Colonic mucosa (tissue), 4 donors: ENCODE data around the gene PSTPIP1. TPM values are rescaled to one million over a fixed set of nuclear protein-coding genes. Genes with fewer than 3 reads are reported as not detected.
"Not testable (repeated sequence)": the region's sequence is repeated elsewhere in the genome, so short reads cannot be mapped to it uniquely, and the experiment has no call there.

Source experiments
- DNase-seq: peaks from one replicate; pipeline ENCODE4 v3.0.0-alpha.2; 2020
- H3K27ac ChIP-seq: fragments of 200-600 bp; one replicate; pipeline ENCODE4 v1.8.0; 2021
- H3K27me3 ChIP-seq: fragments of 200-600 bp; one replicate; pipeline ENCODE4 v1.8.0; 2021
- H3K36me3 ChIP-seq: fragments of 200-600 bp; one replicate; pipeline ENCODE4 v1.8.0; 2021
- H3K4me1 ChIP-seq: fragments of 200-600 bp; one replicate; pipeline ENCODE4 v1.8.0; 2021; ENCODE audit warnings: mild to moderate bottlenecking
- H3K4me3 ChIP-seq: fragments of 200-600 bp; one replicate; pipeline ENCODE4 v1.8.0; 2021
- H3K9ac ChIP-seq, 2 donors: one replicate each; pipeline ENCODE4 v1.7.0; 2013; ENCODE audit warnings: control low read depth in 2 of 2, low read depth in 2 of 2, low read length in 2 of 2
- H3K9me3 ChIP-seq: fragments of 200-600 bp; one replicate; pipeline ENCODE4 v1.8.0; 2021
- intact Hi-C: fragments of 100-400 bp; cut with DNase I; formaldehyde crosslinking; loops from one replicate; pipeline ENCODE4 v1.14.1; 2022
- total RNA-seq, 2 donors: library from RNA; stranded (reverse); fragmentation: NEBNext Ultra II Directional in 1 of 2; extraction: Animal tissue kit (Norgen Biotek cat#: 25700) in 1 of 2; gene quantifications; one replicate each; pipeline ENCODE4 v1.2.1, GENCODE V29; 2021
- TF ChIP-seq, protein P1 (sequence below): fragments of 200-600 bp; IDR thresholded peaks from one replicate; pipeline ENCODE4 v1.8.0; 2022; ENCODE audit warnings: antibody characterized with exemption, mild to moderate bottlenecking
- donor health status: healthy.
- donor health status: DM: no; HTN: no; CAD: no.
- donor health status: DM: no; HTN: no; CAD: no.

The PSTPIP1 gene
- total RNA-seq, 2 donors from 2014 or later, result 3.7 to 4.2 TPM

DNA sequence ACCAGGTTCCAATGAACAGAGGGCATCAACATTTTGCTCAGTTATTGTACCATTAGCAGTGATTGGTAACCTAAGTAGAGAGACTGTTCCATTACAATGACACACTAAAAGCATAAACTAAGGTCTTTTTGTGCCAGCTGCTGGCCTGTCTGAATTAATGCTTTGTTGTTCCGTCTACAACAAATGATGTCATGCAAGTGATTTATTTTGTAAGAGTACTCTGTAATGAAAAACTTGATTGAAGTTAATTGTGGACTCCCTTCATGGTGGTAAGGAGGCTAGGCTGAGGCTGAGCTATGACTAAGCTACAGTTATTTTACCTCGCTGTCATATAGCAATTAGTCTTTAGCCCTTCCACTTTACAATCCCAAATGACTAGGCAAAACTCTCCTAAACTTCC, 40.2 kb upstream of the PSTPIP1 start:
- Histone ChIP-seq H3K9me3 (no peaks in the 10 kb centered on the region), H3K4me1 (no peaks in the 10 kb centered on the region), H3K36me3 (no peaks in the 10 kb centered on the region), H3K9ac (no peak overlapping the region), H3K27ac (no peak overlapping the region), H3K27me3 (no peaks in the 10 kb centered on the region), H3K4me3 (no peak overlapping the region)
- TF ChIP-seq, protein P1, sequence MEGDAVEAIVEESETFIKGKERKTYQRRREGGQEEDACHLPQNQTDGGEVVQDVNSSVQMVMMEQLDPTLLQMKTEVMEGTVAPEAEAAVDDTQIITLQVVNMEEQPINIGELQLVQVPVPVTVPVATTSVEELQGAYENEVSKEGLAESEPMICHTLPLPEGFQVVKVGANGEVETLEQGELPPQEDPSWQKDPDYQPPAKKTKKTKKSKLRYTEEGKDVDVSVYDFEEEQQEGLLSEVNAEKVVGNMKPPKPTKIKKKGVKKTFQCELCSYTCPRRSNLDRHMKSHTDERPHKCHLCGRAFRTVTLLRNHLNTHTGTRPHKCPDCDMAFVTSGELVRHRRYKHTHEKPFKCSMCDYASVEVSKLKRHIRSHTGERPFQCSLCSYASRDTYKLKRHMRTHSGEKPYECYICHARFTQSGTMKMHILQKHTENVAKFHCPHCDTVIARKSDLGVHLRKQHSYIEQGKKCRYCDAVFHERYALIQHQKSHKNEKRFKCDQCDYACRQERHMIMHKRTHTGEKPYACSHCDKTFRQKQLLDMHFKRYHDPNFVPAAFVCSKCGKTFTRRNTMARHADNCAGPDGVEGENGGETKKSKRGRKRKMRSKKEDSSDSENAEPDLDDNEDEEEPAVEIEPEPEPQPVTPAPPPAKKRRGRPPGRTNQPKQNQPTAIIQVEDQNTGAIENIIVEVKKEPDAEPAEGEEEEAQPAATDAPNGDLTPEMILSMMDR, result no peak
- intact Hi-C loops, result no loop called here
- no peak for DNase-seq

DNA sequence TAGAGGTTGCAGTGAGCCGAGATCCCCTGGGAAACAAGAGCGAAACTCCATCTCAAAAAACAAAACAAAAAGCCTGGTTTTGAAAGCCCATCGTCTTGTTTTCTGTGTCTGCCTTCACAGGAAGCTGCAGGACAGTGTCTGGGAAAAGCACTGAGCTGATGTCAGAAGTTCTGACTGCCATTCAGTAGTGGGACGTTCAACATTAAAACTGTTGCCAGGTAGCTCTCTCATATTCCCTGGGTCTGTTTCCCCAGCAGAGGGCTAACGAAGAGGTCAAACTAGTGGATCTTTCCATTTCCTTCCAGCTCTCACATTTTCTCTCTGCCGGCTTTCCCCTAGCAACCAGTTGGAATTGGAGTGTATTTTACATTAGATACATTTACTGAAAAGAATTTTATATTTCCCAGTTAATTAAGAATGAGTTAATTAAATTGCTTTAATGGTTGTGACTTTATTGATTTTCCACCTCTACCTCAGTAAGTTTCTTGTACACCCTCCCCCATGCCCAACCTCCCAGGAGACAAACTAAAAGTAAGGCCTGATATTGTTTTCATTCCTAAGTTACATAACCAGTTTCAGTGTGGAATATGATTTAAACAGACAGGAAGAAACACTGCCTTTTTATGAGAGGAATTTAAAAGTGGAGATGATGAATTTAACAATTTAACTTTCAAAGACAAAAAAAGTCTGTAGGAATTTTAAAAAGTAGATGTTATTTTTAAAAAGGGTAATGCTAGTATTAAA, 33.5 kb upstream of the PSTPIP1 start:
- H3K4me1 ChIP-seq, result no peaks in the 10 kb centered on the region
- no peak overlapping the region for H3K9ac ChIP-seq
- H3K9me3 ChIP-seq, result no peaks in the 10 kb centered on the region
- TF ChIP-seq, protein P1, result no peak
- no peak overlapping the region for H3K27ac ChIP-seq
- no peaks in the 10 kb centered on the region for H3K27me3 ChIP-seq
- intact Hi-C loops, result no loop called here
- no peaks in the 10 kb centered on the region for H3K36me3 ChIP-seq
- DNase-seq, result no peak
- H3K4me3 ChIP-seq, result no peak overlapping the region

DNA sequence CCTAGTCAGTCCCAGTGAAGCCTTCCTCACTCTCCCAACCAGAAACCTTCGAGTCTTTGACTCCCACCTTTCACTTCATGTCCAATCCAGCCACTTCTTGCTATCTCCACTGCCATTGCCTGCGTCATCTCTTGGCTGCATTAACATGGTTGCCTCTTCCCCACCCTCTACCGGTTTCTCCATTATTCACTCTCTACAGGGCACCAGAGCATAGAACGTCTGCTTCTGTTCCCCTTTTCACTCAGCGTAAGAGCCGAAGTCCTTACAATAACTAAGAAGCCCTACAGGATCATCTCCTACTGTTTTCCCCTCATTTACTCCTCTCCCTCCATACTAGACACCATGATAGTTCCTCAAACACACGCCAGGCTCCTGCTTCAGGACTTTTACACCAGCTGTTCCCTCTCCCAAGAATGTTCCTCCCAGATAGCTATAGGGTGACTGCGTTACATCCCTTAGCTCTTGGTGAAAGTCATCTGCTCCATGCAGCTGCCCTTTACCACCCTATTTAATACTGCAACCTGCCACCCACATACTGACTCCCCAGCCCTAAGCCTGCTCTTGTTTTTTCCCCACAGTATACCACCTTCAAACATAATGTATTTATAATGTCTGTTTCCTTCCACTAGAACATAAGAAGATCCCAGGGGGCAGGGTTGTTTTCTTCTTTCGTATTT, 32.5 kb upstream of the PSTPIP1 start:
- Histone ChIP-seq H3K27me3 (no peaks in the 10 kb centered on the region), H3K9ac (no peak overlapping the region), H3K36me3 (no peaks in the 10 kb centered on the region), H3K4me3 (no peak overlapping the region), H3K27ac (no peak overlapping the region), H3K4me1 (no peaks in the 10 kb centered on the region), H3K9me3 (no peaks in the 10 kb centered on the region)
- TF ChIP-seq, protein P1, result no peak
- DNase-seq, result no peak
- intact Hi-C loops, result no loop called here

DNA sequence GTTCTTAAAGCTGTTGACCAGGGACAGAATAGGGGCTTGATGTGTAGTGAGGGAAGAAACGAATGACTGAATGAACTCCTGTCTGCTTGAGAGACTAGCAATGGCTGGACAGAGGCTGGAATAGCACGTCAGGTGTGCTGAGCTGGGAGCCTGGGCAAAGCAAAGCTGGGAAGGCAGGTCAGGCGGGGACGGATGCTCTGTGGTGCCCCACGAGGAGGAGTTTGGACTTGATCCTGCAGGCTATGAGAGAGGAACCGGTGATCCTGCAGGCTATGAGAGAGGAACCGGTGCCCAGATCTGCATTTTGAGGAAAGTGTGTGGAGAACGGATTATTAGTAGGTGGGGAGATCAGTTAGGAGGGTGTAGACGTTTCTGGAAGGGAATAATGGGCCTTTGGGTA, 31.3 kb upstream of the PSTPIP1 start:
- intact Hi-C loops, result no loop called here
- Histone ChIP-seq H3K9ac (no peak overlapping the region), H3K27me3 (no peaks in the 10 kb centered on the region), H3K4me3 (no peak overlapping the region), H3K4me1 (no peaks in the 10 kb centered on the region), H3K9me3 (no peaks in the 10 kb centered on the region), H3K27ac (no peak overlapping the region), H3K36me3 (no peaks in the 10 kb centered on the region)
- DNase-seq, result no peak
- TF ChIP-seq, protein P1, result no peak

DNA sequence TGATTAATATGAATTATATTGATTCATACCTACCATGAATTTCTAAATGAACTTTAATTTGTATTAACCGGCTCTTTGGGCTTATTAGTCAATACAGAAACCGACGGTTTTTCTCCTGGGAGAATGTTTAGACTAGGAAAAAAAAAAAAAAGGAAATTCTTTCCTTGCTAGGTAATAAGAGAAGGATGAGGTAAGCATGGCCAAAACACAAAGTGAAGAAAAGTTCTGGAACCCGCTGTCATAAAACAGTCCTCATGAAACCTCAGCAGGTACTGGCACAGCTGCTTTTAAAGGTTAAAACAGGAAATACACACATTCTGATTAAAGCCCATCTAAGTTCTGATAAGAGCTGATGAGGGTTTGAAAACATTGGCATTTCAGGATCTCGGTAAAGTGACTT, 30.8 kb upstream of the PSTPIP1 start:
- intact Hi-C loops, result no loop called here
- no peak overlapping the region for H3K27ac ChIP-seq
- no peaks in the 10 kb centered on the region for H3K27me3 ChIP-seq
- no peak overlapping the region for H3K4me3 ChIP-seq
- no peaks in the 10 kb centered on the region for H3K4me1 ChIP-seq
- DNase-seq, result no peak
- H3K9me3 ChIP-seq, result no peaks in the 10 kb centered on the region
- TF ChIP-seq, protein P1, result no peak
- no peak overlapping the region for H3K9ac ChIP-seq
- H3K36me3 ChIP-seq, result no peaks in the 10 kb centered on the region

DNA sequence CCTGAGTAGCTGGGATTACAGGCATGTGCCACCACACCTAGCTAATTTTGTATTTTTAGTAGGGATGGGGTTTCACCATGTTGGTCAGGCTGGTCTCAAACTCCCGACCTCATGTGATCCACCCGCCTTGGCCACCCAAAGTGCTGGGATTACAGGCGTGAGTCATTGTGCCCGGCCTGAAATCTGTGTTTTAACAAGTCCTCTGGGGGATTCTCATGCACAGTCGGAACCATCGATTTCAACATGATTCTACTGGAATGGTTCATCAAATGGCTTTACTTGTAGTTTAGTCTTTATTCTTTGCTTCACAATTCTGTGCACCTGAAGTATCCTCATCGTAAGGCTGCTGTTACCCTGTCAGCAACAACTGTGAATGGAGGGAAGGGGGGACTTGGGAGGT, 28.9 kb upstream of the PSTPIP1 start:
- H3K4me3 ChIP-seq, DNase-seq, intact Hi-C loops, H3K36me3 ChIP-seq, H3K4me1 ChIP-seq, H3K9ac ChIP-seq, H3K9me3 ChIP-seq, H3K27me3 ChIP-seq, H3K27ac ChIP-seq: not testable (repeated sequence)
